IgD-negative memory B cell (primary cell): ENCODE data around the gene SRGAP2. TPM values are rescaled to one million over a fixed set of nuclear protein-coding genes. Genes with fewer than 3 reads are reported as not detected.
"Not testable (repeated sequence)": the region's sequence is repeated elsewhere in the genome, so short reads cannot be mapped to it uniquely, and the experiment has no call there.

Experiments
- H3K27ac Mint-ChIP-seq, 3 donors: one replicate each; pipeline ENCODE4 v1.8.0; 2020 to 2022; ENCODE audit warnings: mild to moderate bottlenecking in 3 of 3, mixed read lengths in 3 of 3, moderate library complexity in 1 of 3
- H3K27me3 Mint-ChIP-seq: one replicate; pipeline ENCODE4 v1.8.0; 2021; ENCODE audit warnings: mixed read lengths
- H3K36me3 Mint-ChIP-seq: one replicate; pipeline ENCODE4 v1.8.0; 2020; ENCODE audit warnings: mild to moderate bottlenecking, mixed read lengths
- H3K4me1 Mint-ChIP-seq, 3 donors: one replicate each; pipeline ENCODE4 v1.8.0; 2020 to 2022; ENCODE audit warnings: mixed read lengths in 3 of 3, mild to moderate bottlenecking in 1 of 3
- H3K4me3 Mint-ChIP-seq, 4 donors: one replicate each; pipeline ENCODE4 v1.8.0; 2020 to 2022; ENCODE audit warnings: mild to moderate bottlenecking in 4 of 4, mixed read lengths in 4 of 4, moderate library complexity in 3 of 4
- H3K9me3 Mint-ChIP-seq, 3 donors: one replicate each; pipeline ENCODE4 v1.8.0; 2020 to 2021; ENCODE audit warnings: mixed read lengths in 3 of 3, mild to moderate bottlenecking in 1 of 3
- polyA plus RNA-seq: library from polyadenylated mRNA; unstranded; fragments of 300-500 nt; fragmentation: Illumina TruSeq; gene quantifications from one replicate; pipeline ENCODE4 v1.2.3, GENCODE V29; 2021

SRGAP2 gene
- polyA plus RNA-seq, 1 donor from 2014 or later, result 22.8 TPM

GRCh38 chr1:206196748-206197424 is 6.5 kb upstream of the SRGAP2 start:
- not testable (repeated sequence) for H3K9me3 Mint-ChIP-seq, H3K4me3 Mint-ChIP-seq, H3K27ac Mint-ChIP-seq, H3K4me1 Mint-ChIP-seq, H3K36me3 Mint-ChIP-seq, H3K27me3 Mint-ChIP-seq

- H3K9me3 Mint-ChIP-seq, H3K27me3 Mint-ChIP-seq, H3K4me1 Mint-ChIP-seq, H3K36me3 Mint-ChIP-seq: not testable (repeated sequence)
- Mint-ChIP-seq H3K4me3 (peak within 1 kb of the TSS; percentile 70 to 92 (median 84)), H3K27ac (peak within 1 kb of the TSS; percentile 36 to 87 (median 61))
These were observed 465 bp upstream of the SRGAP2 start, which contains the start of gene FAM72A for GRCh38 chr1:206202789-206203363. TSS of gene FAM72A (minus strand) at chr1:206202839. CDS start at chr1:206202025, 814 bp downstream.

DNA sequence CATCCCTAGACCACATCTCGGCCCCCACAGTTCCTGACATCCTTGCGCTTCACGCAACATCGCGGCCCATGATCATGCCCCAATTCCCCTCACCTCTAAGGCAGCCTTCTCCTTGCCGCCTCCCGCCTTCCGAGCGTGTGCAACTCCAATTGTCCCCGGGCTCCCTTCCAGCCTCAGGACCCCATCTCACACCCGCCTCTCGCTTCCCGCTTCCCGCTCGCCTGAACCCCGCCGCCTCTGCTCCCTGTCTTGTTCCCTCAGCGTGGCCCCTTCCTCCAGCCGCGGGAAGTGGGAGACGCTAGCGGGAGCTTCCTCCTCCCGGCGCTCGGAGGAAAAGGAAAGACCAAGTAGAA is 794 bp downstream of the SRGAP2 start:
- not testable (repeated sequence) for H3K36me3 Mint-ChIP-seq, H3K27ac Mint-ChIP-seq, H3K27me3 Mint-ChIP-seq, H3K4me1 Mint-ChIP-seq, H3K9me3 Mint-ChIP-seq
- peak overlapping the region in 3 of 4 donors; percentile 70 to 79 (median 78) for H3K4me3 Mint-ChIP-seq

GRCh38 chr1:206204871-206205270 is 1.5 kb downstream of the SRGAP2 start:
- not testable (repeated sequence) for H3K4me1 Mint-ChIP-seq, H3K9me3 Mint-ChIP-seq, H3K36me3 Mint-ChIP-seq, H3K27ac Mint-ChIP-seq, H3K27me3 Mint-ChIP-seq
- peak overlapping the region; percentile 70 to 95 (median 84) for H3K4me3 Mint-ChIP-seq

GRCh38 chr1:206205569-206205968 is 2.2 kb downstream of the SRGAP2 start:
- not testable (repeated sequence) for H3K27me3 Mint-ChIP-seq, H3K4me3 Mint-ChIP-seq, H3K27ac Mint-ChIP-seq, H3K4me1 Mint-ChIP-seq, H3K36me3 Mint-ChIP-seq, H3K9me3 Mint-ChIP-seq

- H3K9me3 Mint-ChIP-seq, H3K4me3 Mint-ChIP-seq, H3K4me1 Mint-ChIP-seq, H3K27me3 Mint-ChIP-seq, H3K27ac Mint-ChIP-seq, H3K36me3 Mint-ChIP-seq: not testable (repeated sequence)
These were observed 7.5 kb downstream of the SRGAP2 start for GRCh38 chr1:206210802-206211201.

DNA sequence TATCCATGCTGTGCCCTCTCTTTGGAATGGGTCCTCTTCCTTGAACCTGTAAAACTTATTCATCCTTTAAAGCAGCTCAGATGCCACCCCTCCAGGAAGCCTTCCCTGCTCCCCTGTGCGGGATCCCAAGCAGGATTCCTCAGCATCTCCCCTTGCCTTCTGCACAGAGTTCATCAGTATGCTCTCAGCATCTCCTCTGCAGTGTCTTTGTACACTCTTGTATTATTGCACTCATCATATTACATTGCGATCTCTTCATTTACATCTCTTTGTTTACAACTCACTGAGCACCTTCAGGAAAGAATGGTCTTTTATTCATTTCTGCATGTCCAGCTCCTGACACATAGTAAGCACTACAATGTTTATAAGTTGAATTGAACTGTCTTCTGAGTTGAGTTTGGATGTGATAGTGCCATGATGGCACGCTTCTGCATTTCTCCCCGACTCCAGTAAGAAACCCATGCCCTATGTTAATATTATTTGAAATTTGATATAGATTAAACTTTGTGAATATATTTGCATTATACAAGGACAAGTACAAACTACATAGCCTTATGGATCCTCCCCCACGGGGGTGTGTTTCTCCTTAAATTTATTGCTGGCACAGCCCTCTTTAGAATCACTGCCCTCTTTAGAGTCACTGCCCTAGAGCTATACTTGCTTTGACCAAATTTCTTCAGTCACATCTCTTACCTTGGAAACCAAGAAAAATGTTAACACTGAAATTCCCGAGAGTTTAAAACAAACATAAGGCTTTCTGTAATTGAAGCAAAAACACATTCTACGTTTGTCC is 12.5 kb downstream of the SRGAP2 start:
- not testable (repeated sequence) for H3K9me3 Mint-ChIP-seq, H3K4me3 Mint-ChIP-seq, H3K4me1 Mint-ChIP-seq

GRCh38 chr1:206218285-206218684 is 14.9 kb downstream of the SRGAP2 start:
- H3K4me3 Mint-ChIP-seq, H3K9me3 Mint-ChIP-seq, H3K4me1 Mint-ChIP-seq, H3K27ac Mint-ChIP-seq, H3K27me3 Mint-ChIP-seq, H3K36me3 Mint-ChIP-seq: not testable (repeated sequence)

More for the DNA sequence above, 12.5 kb downstream of the SRGAP2 start:
- H3K27ac Mint-ChIP-seq, H3K27me3 Mint-ChIP-seq, H3K36me3 Mint-ChIP-seq: not testable (repeated sequence)

- not testable (repeated sequence) for H3K27me3 Mint-ChIP-seq, H3K27ac Mint-ChIP-seq, H3K9me3 Mint-ChIP-seq, H3K4me1 Mint-ChIP-seq, H3K36me3 Mint-ChIP-seq, H3K4me3 Mint-ChIP-seq
These were observed 15.4 kb downstream of the SRGAP2 start for GRCh38 chr1:206218765-206219164.

- not testable (repeated sequence) for H3K27me3 Mint-ChIP-seq, H3K27ac Mint-ChIP-seq, H3K9me3 Mint-ChIP-seq, H3K4me3 Mint-ChIP-seq, H3K36me3 Mint-ChIP-seq, H3K4me1 Mint-ChIP-seq
These were observed 16.4 kb downstream of the SRGAP2 start for GRCh38 chr1:206219514-206220331.

DNA sequence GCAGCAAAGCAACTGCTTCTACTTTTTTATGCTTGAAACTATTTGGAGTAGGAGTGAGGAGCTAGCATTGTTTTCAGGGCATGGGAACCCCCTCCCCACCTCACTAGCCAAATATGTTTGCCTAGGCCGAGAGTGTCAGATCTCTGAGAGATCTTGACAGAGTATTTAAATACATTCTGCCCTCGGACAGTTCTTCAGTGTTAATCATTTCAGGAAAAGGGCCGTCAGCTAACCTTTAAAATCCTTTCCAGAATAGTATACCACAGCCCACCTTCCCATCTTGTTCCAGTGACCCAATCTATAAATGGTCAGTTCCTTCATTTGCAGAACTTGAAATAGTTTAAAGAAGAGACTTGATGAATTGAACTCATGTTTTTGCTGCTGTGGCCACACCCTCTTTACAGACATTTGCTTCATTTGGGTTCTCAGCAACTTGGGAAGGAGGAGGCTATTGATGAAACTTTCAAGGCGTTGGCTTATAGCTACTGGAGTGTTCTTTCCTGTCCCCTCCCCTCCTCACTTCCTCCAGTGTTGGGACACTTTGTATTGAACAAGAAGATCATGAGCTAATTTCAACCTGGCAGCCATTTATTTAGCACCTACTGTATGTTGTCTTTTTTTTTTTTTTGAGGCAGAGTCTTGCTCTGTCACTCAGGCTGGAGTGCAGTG is 17.1 kb downstream of the SRGAP2 start:
- H3K27me3 Mint-ChIP-seq, H3K4me1 Mint-ChIP-seq, H3K27ac Mint-ChIP-seq, H3K9me3 Mint-ChIP-seq, H3K36me3 Mint-ChIP-seq: not testable (repeated sequence)
- peak overlapping the region in 1 of 4 donors; percentile 75 for H3K4me3 Mint-ChIP-seq

GRCh38 chr1:206221585-206221984 is 18.2 kb downstream of the SRGAP2 start:
- not testable (repeated sequence) for H3K4me1 Mint-ChIP-seq, H3K9me3 Mint-ChIP-seq, H3K4me3 Mint-ChIP-seq, H3K36me3 Mint-ChIP-seq, H3K27me3 Mint-ChIP-seq, H3K27ac Mint-ChIP-seq

GRCh38 chr1:206224190-206224776 is 20.9 kb downstream of the SRGAP2 start:
- not testable (repeated sequence) for H3K27me3 Mint-ChIP-seq, H3K9me3 Mint-ChIP-seq, H3K36me3 Mint-ChIP-seq, H3K4me1 Mint-ChIP-seq, H3K4me3 Mint-ChIP-seq, H3K27ac Mint-ChIP-seq

DNA sequence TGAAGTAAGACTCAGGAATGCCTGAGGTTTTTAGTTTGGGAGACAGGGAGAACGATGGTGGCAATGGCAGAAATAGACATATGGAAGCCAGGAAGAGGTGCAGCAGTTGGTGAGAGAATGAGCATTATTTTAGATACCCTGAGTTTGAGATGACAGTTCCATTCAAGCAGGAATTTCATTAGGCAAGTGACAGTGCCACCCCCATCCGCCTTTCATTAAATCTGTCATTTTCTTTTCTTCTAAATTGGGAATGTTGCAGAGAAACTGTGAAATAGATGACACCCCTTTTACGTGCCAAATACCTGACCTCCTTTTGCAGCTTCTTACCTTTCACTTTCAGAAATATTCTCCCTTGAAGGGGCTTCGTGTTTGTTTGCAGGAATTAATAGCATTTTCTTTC is 22.0 kb downstream of the SRGAP2 start:
- H3K27me3 Mint-ChIP-seq, H3K4me1 Mint-ChIP-seq, H3K9me3 Mint-ChIP-seq, H3K27ac Mint-ChIP-seq, H3K36me3 Mint-ChIP-seq, H3K4me3 Mint-ChIP-seq: not testable (repeated sequence)

DNA sequence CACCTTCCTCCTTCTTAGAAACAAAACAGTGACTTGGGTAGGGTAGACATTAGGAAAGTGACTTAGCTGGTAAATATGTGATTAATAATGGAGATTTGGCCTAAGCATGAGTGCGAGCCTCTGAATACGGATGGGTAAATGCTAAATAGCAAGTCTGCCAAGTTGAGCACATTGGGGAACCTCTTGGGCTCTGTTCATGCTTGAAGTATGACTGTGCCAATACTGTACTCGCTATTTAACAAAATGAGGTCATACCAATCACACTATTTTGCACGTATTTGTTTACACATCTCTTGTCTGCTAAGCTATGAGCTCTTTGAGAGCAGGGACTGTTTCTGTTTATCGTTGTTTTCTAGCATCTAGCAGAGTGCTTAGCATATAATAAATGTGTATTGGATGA is 23.5 kb downstream of the SRGAP2 start:
- not testable (repeated sequence) for H3K27ac Mint-ChIP-seq, H3K4me1 Mint-ChIP-seq, H3K36me3 Mint-ChIP-seq, H3K9me3 Mint-ChIP-seq, H3K27me3 Mint-ChIP-seq, H3K4me3 Mint-ChIP-seq
